Caki2 (cell line): ENCODE measurements around the gene TMEM41A. TPM values are rescaled to one million over a fixed set of nuclear protein-coding genes. Genes with fewer than 3 reads are reported as not detected.

Experiments
- DNase-seq: peaks from one replicate; pipeline ENCODE4 v3.0.0-alpha.2; 2015; ENCODE audit warnings: low read depth
- in situ Hi-C: cut with HindIII; loops from 2 replicates; pipeline ENCODE4 v1.10.0; 2016; ENCODE audit warnings: low sequenced_read_pairs, low pct_unique_long_range_greater_than_20kb, mixed read lengths
- total RNA-seq: library from RNA; depleted of rRNA; stranded (reverse); fragments of >200 nt; shearing (Covaris generic); gene quantifications from 2 replicates; pipeline ENCODE4 v1.2.3, GENCODE V29; 2014; ENCODE audit warnings: low replicate concordance; rRNA removed

Gene TMEM41A
- total RNA-seq, 1 experiment from 2014 or later, result 22.9 TPM

GRCh38 chr3:185444329-185444728, 54.5 kb downstream of the TMEM41A start:
- in situ Hi-C loops, result no loop called here
- no peak for DNase-seq

- in situ Hi-C loops, result no loop called here
- no peak for DNase-seq
Observed at GRCh38 chr3:185442031-185442430, 56.8 kb downstream of the TMEM41A start.

- in situ Hi-C loops, result no loop called here
Observed at GRCh38 chr3:185439745-185440466, 58.9 kb downstream of the TMEM41A start.

More at GRCh38 chr3:185439745-185440466, 58.9 kb downstream of the TMEM41A start:
- DNase-seq, result no peak

Other genes starting within 250 kb of the TMEM41A start
- gene EHHADH, start 245.0 kb downstream of the TMEM41A start, total RNA-seq, result 9.3 and 15.6 TPM in 2 replicates
- gene MAP3K13, start 135.9 kb downstream of the TMEM41A start, total RNA-seq, result 16.9 and 20.6 TPM in 2 replicates
- 14.8 and 23.9 TPM in 2 replicates for gene LIPH, start 53.6 kb upstream of the TMEM41A start, total RNA-seq
- gene SENP2, start 87.3 kb upstream of the TMEM41A start, total RNA-seq, result 5.1 and 28.4 TPM in 2 replicates